Uterus (tissue), 4 donors: ENCODE measurements around the gene MED17. TPM values are rescaled to one million over a fixed set of nuclear protein-coding genes. Genes with fewer than 3 reads are reported as not detected.

Experiments
- DNase-seq, 2 donors: peaks; one replicate each; pipeline ENCODE4 v3.0.0-alpha.2; 2019 to 2020
- H3K27ac ChIP-seq, 2 donors: fragments of 200-600 bp; sonication (generic); 1 replicate in 1 of 2; 2 replicates in 1 of 2; pipeline ENCODE4 v1.5.1; 2016 to 2018
- H3K27me3 ChIP-seq, 2 donors: fragments of 200-600 bp; sonication (generic); one replicate each; pipeline ENCODE4 v1.5.1; 2018 to 2019; ENCODE audit warnings: control low read depth in 1 of 2
- H3K36me3 ChIP-seq, 2 donors: fragments of 200-600 bp; sonication (generic); one replicate each; pipeline ENCODE4 v1.5.1; 2019; ENCODE audit warnings: control low read depth in 1 of 2
- H3K4me1 ChIP-seq, 2 donors: fragments of 200-600 bp; sonication (generic); one replicate each; pipeline ENCODE4 v1.5.1; 2018 to 2019; ENCODE audit warnings: control low read depth in 1 of 2
- H3K4me3 ChIP-seq, 2 donors: fragments of 200-600 bp; sonication (generic); 1 replicate in 1 of 2; 2 replicates in 1 of 2; pipeline ENCODE4 v1.5.1; 2018 to 2019; ENCODE audit warnings: mild to moderate bottlenecking in 1 of 2
- H3K9me3 ChIP-seq, 2 donors: fragments of 200-600 bp; sonication (generic); one replicate each; pipeline ENCODE4 v1.5.1; 2019; ENCODE audit warnings: control low read depth in 1 of 2
- CTCF ChIP-seq, 4 experiments: fragments of 200-600 bp in 2 of 4; fragments of 450-650 bp in 2 of 4; sonication (generic) in 2 of 4; IDR thresholded peaks; one replicate each; pipeline ENCODE4 v1.5.1; 2016 to 2019; ENCODE audit warnings: antibody characterized with exemption in 4 of 4, mild to moderate bottlenecking in 2 of 4, moderate library complexity in 1 of 4
- POLR2A ChIP-seq, 2 donors: fragments of 450-650 bp; IDR thresholded peaks; one replicate each; pipeline ENCODE4 v1.6.1; 2016; ENCODE audit warnings: antibody characterized with exemption in 2 of 2, mild to moderate bottlenecking in 1 of 2, moderate library complexity in 1 of 2
- intact Hi-C: fragments of 100-400 bp; cut with DNase I; formaldehyde crosslinking; loops from one replicate; pipeline ENCODE4 v1.15.1; 2023; ENCODE audit warnings: low total_unique reads
- total RNA-seq, 4 donors: library from RNA; depleted of rRNA in 3 of 4; stranded (reverse); fragments of >200 nt in 3 of 4; gene quantifications; one replicate each; pipeline versions ENCODE4 v1.1.0 to v1.2.4, GENCODE V29; 2014 to 2023
- donor health status: DM: yes; HTN: yes; CAD: no.

The MED17 gene
- total RNA-seq, 4 donors from 2014 or later, result 35.1 to 64.8 (median 56.4) TPM

GRCh38 chr11:93841446-93841845 lies 57.4 kb downstream of the MED17 start:
- H3K27me3 ChIP-seq, result no peaks in the 10 kb centered on the region
- no peak overlapping the region for H3K4me3 ChIP-seq
- no peaks in the 10 kb centered on the region for H3K36me3 ChIP-seq
- no peak overlapping the region for H3K27ac ChIP-seq
- intact Hi-C loops, result no loop called here
- H3K9me3 ChIP-seq, result no peaks in the 10 kb centered on the region
- H3K4me1 ChIP-seq, result no peaks in the 10 kb centered on the region
- TF ChIP-seq CTCF (IDR thresholded peaks at IDR 0.05) (no peak), POLR2A (IDR thresholded peaks at IDR 0.05) (no peak)
- DNase-seq, result no peak

GRCh38 chr11:93842034-93842433 lies 58.0 kb downstream of the MED17 start:
- Histone ChIP-seq H3K27me3 (no peaks in the 10 kb centered on the region), H3K27ac (no peak overlapping the region), H3K36me3 (no peaks in the 10 kb centered on the region), H3K9me3 (no peaks in the 10 kb centered on the region), H3K4me3 (no peak overlapping the region), H3K4me1 (no peaks in the 10 kb centered on the region)
- no peak for TF ChIP-seq CTCF (IDR thresholded peaks at IDR 0.05)
- no peak for TF ChIP-seq POLR2A (IDR thresholded peaks at IDR 0.05)
- no peak for DNase-seq
- intact Hi-C loops, result no loop called here

- H3K36me3 ChIP-seq, result no peaks in the 10 kb centered on the region
- H3K27me3 ChIP-seq, result no peaks in the 10 kb centered on the region
- H3K4me1 ChIP-seq, result no peaks in the 10 kb centered on the region
- H3K27ac ChIP-seq, result no peak overlapping the region
- H3K9me3 ChIP-seq, result no peaks in the 10 kb centered on the region
- DNase-seq, result no peak
- TF ChIP-seq CTCF (IDR thresholded peaks at IDR 0.05) (no peak), POLR2A (IDR thresholded peaks at IDR 0.05) (no peak)
- H3K4me3 ChIP-seq, result no peak overlapping the region
- intact Hi-C loops, result no loop called here
Measured at GRCh38 chr11:93842461-93842860, 58.4 kb downstream of the MED17 start.

GRCh38 chr11:93843906-93844305 lies 59.8 kb downstream of the MED17 start:
- Histone ChIP-seq H3K27ac (no peak overlapping the region), H3K9me3 (no peaks in the 10 kb centered on the region), H3K27me3 (no peaks in the 10 kb centered on the region), H3K4me1 (no peaks in the 10 kb centered on the region), H3K4me3 (no peak overlapping the region), H3K36me3 (no peaks in the 10 kb centered on the region)
- no peak for DNase-seq
- intact Hi-C loops, result no loop called here
- TF ChIP-seq CTCF (IDR thresholded peaks at IDR 0.05) (no peak), POLR2A (IDR thresholded peaks at IDR 0.05) (no peak)

GRCh38 chr11:93844568-93844967 lies 60.5 kb downstream of the MED17 start:
- H3K4me3 ChIP-seq, result no peak overlapping the region
- no peak overlapping the region for H3K27ac ChIP-seq
- TF ChIP-seq POLR2A (IDR thresholded peaks at IDR 0.05) (no peak), CTCF (IDR thresholded peaks at IDR 0.05) (no peak)

More at GRCh38 chr11:93844568-93844967, 60.5 kb downstream of the MED17 start:
- no peaks in the 10 kb centered on the region for H3K9me3 ChIP-seq
- no peak for DNase-seq
- H3K36me3 ChIP-seq, result no peaks in the 10 kb centered on the region
- intact Hi-C loops, result no loop called here
- no peaks in the 10 kb centered on the region for H3K4me1 ChIP-seq
- H3K27me3 ChIP-seq, result no peaks in the 10 kb centered on the region
